Tibial nerve (tissue), 4 donors: ENCODE measurements around the gene MKNK1.

Experiments
- CTCF ChIP-seq, 5 experiments: fragments of 200-600 bp in 3 of 5; fragments of 450-650 bp in 2 of 5; sonication (generic) in 3 of 5; IDR thresholded peaks; one replicate each; pipeline ENCODE4 v1.5.1; 2016 to 2019; ENCODE audit warnings: antibody characterized with exemption in 5 of 5, mild to moderate bottlenecking in 3 of 5, moderate library complexity in 2 of 5
- EP300 ChIP-seq, 2 donors: sonication (generic); formaldehyde crosslinking; IDR thresholded peaks; one replicate each; pipeline ENCODE4 v1.6.1; 2017; ENCODE audit warnings: antibody characterized with exemption in 2 of 2, mild to moderate bottlenecking in 1 of 2
- POLR2A ChIP-seq, 2 donors: fragments of 450-650 bp; IDR thresholded peaks; one replicate each; pipeline ENCODE4 v1.6.1; 2017; ENCODE audit warnings: antibody characterized with exemption in 2 of 2, mild to moderate bottlenecking in 2 of 2, moderate library complexity in 2 of 2

- TF ChIP-seq POLR2A (IDR thresholded peaks at IDR 0.05) = no peak
- no peak for TF ChIP-seq CTCF (IDR thresholded peaks at IDR 0.05)
- TF ChIP-seq EP300 (IDR thresholded peaks at IDR 0.05) = no peak
Observed at GRCh38 chr1:46652321-46653100, 48.4 kb upstream of the MKNK1 start.
